Activated CD8-positive, alpha-beta T cell treated with anti-CD3 and anti-CD28 coated beads, Interleukin-2, amount 10 ng/mL, durations not matched to agents 7 days and 5 days (primary cell): Measurements from ENCODE around the gene RASAL2. TPM values are rescaled to one million over a fixed set of nuclear protein-coding genes. Genes with fewer than 3 reads are reported as not detected.

Experiments
- ATAC-seq: fragments of 150-1000 bp; cut with Tn5 transposase; one replicate; pipeline ENCODE4 v1.10.0; 2021; ENCODE audit warnings: moderate library complexity
- CTCF ChIA-PET: fragments of 350-600 bp; sonication (Branson Sonifier 250); formaldehyde crosslinking; loops from one replicate; lab custom pipeline; 2021; ENCODE audit warnings: antibody characterized with exemption; lab: Charles Lee
- POLR2A ChIA-PET: fragments of 350-600 bp; sonication (Branson Sonifier 250); formaldehyde crosslinking; loops from one replicate; lab custom pipeline; 2021; ENCODE audit warnings: antibody characterized with exemption; lab: Charles Lee
- DNase-seq: peaks from one replicate; pipeline ENCODE4 v3.0.0-alpha.2; 2020
- H3K27ac Mint-ChIP-seq: one replicate; pipeline ENCODE4 v1.8.0; 2021; ENCODE audit warnings: mild to moderate bottlenecking, mixed read lengths
- H3K27me3 Mint-ChIP-seq: one replicate; pipeline ENCODE4 v1.8.0; 2021; ENCODE audit warnings: low read depth, mixed read lengths
- H3K36me3 Mint-ChIP-seq: one replicate; pipeline ENCODE4 v1.8.0; 2021; ENCODE audit warnings: low read depth, mixed read lengths
- H3K4me1 Mint-ChIP-seq: one replicate; pipeline ENCODE4 v1.8.0; 2021; ENCODE audit warnings: low read depth, mixed read lengths
- H3K4me3 Mint-ChIP-seq: one replicate; pipeline ENCODE4 v1.8.0; 2021; ENCODE audit warnings: mild to moderate bottlenecking, mixed read lengths
- H3K9me3 Mint-ChIP-seq: one replicate; pipeline ENCODE4 v1.8.0; 2022; ENCODE audit warnings: mixed read lengths; ENCODE audit not compliant: insufficient read depth
- total RNA-seq, 2 experiments: library from RNA; stranded (reverse); gene quantifications; one replicate each; pipeline ENCODE4 v1.2.3, GENCODE V29; 2021

The RASAL2 gene
- total RNA-seq, 2 experiments from 2014 or later: not detected

- POLR2A ChIA-PET: no interaction called here
- H3K36me3 Mint-ChIP-seq: no peaks in the 10 kb centered on the region
- ATAC-seq: no peak
Observed at GRCh38 chr1:178487070-178487615, 393.2 kb downstream of the RASAL2 start.

DNA sequence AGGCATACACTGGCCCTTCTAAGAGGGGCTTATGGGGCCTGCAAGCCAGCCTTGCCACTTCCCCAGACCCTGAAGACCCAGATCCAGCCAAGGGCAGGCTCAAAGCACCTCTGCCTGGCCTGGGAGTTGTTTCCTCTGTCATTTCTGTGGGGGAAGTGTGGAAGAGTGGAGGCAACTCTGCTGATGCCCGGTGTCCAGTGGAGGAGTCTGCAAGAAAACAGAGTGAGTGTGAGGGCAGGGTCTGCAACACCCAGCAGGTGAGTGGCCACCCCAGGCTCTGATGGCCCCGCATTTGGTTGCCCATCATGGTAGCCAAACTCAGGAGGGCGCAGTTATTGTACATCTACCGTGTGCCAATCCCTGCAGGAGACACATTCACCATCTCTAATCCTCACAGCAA is 394.5 kb downstream of the RASAL2 start:
- ATAC-seq: no peak
- no peaks in the 10 kb centered on the region for H3K36me3 Mint-ChIP-seq

More at GRCh38 chr1:178487070-178487615, 393.2 kb downstream of the RASAL2 start:
- H3K4me1 Mint-ChIP-seq: no peaks in the 10 kb centered on the region
- H3K9me3 Mint-ChIP-seq: no peaks in the 10 kb centered on the region
- no peak overlapping the region for H3K4me3 Mint-ChIP-seq
- CTCF ChIA-PET: interaction anchor here (1.4 kb wide), 1 partner anchor 15 kb away, joined by 3 read pairs; no protein-coding TSS in a partner anchor
- no peak overlapping the region for H3K27ac Mint-ChIP-seq
- no peaks in the 10 kb centered on the region for H3K27me3 Mint-ChIP-seq
- DNase-seq: no peak

DNA sequence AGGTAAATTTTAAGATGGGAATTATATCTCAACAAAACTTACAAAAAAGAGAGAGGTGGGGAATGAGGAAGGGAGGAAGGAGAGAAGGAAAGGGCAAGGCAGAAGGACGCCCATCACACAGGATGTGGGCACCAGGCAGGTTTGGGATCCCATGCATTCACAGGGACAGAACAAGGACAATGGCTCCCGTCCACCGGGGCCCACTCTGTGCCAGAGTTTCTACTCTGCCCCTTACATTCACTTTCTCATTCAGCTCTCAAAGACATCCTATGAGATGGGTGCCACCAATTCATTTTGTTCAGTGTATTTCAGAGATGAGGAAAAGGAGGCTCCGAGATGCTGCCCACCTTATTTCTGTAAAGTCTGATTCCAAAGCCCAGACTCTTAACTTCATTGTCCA is 395.5 kb downstream of the RASAL2 start:
- ChIA-PET CTCF (no interaction called here), POLR2A (no interaction called here)
- no peak for DNase-seq
- no peak for ATAC-seq
- H3K36me3 Mint-ChIP-seq: no peaks in the 10 kb centered on the region
- H3K27ac Mint-ChIP-seq: no peak overlapping the region
- H3K4me3 Mint-ChIP-seq: no peak overlapping the region
- no peaks in the 10 kb centered on the region for H3K9me3 Mint-ChIP-seq
- no peaks in the 10 kb centered on the region for H3K4me1 Mint-ChIP-seq
- H3K27me3 Mint-ChIP-seq: no peaks in the 10 kb centered on the region

More for the DNA sequence above, 394.5 kb downstream of the RASAL2 start:
- Mint-ChIP-seq H3K27ac (no peak overlapping the region), H3K27me3 (no peaks in the 10 kb centered on the region), H3K4me3 (no peak overlapping the region), H3K4me1 (no peaks in the 10 kb centered on the region), H3K9me3 (no peaks in the 10 kb centered on the region)
- DNase-seq: no peak
- CTCF ChIA-PET: no interaction called here
- POLR2A ChIA-PET: no interaction called here

- Mint-ChIP-seq H3K4me1 (no peaks in the 10 kb centered on the region), H3K27ac (no peak overlapping the region), H3K36me3 (no peaks in the 10 kb centered on the region), H3K4me3 (no peak overlapping the region), H3K9me3 (no peaks in the 10 kb centered on the region), H3K27me3 (no peaks in the 10 kb centered on the region)
- no peak for ATAC-seq
- CTCF ChIA-PET: no interaction called here
- DNase-seq: no peak
- POLR2A ChIA-PET: no interaction called here
Observed at GRCh38 chr1:178490136-178490535, 396.2 kb downstream of the RASAL2 start.

DNA sequence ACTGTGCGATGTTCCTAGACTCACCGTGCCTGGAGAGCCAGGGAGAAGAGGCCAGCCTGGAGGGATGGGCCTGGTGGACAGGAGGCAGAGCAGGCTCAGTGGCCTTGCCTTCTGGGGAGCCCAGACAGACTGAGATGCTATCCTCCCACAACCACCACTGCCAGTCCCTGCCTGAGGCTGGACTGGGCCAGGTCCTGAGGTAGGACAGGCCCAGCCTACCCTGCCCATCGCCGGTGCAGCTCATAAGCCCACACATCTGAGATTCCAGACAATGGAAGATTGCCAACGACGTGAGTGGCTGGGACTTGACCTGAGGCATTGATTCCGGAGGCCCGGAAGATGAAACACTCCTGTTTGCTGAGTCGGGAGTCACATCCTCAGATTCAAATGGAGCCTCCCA is 397.1 kb downstream of the RASAL2 start:
- no peak overlapping the region for H3K4me3 Mint-ChIP-seq
- no peak for ATAC-seq
- no peaks in the 10 kb centered on the region for H3K4me1 Mint-ChIP-seq
- H3K36me3 Mint-ChIP-seq: no peaks in the 10 kb centered on the region
- POLR2A ChIA-PET: no interaction called here
- H3K9me3 Mint-ChIP-seq: no peaks in the 10 kb centered on the region
- H3K27me3 Mint-ChIP-seq: no peaks in the 10 kb centered on the region
- DNase-seq: no peak
- CTCF ChIA-PET: no interaction called here
- no peak overlapping the region for H3K27ac Mint-ChIP-seq

GRCh38 chr1:178491721-178492120 is 397.8 kb downstream of the RASAL2 start:
- CTCF ChIA-PET: interaction anchor here (1.1 kb wide), 1 partner anchor 41 kb away, joined by 3 read pairs; no protein-coding TSS in a partner anchor
- POLR2A ChIA-PET: no interaction called here

GRCh38 chr1:178492341-178492740 is 398.4 kb downstream of the RASAL2 start:
- CTCF ChIA-PET: interaction anchor here (1.1 kb wide), 1 partner anchor 40 kb away, joined by 3 read pairs; no protein-coding TSS in a partner anchor

More at GRCh38 chr1:178491721-178492120, 397.8 kb downstream of the RASAL2 start:
- no peaks in the 10 kb centered on the region for H3K9me3 Mint-ChIP-seq
- no peak for DNase-seq
- no peak overlapping the region for H3K27ac Mint-ChIP-seq
- no peak for ATAC-seq
- no peaks in the 10 kb centered on the region for H3K27me3 Mint-ChIP-seq
- no peak overlapping the region for H3K4me3 Mint-ChIP-seq
- no peaks in the 10 kb centered on the region for H3K4me1 Mint-ChIP-seq
- no peaks in the 10 kb centered on the region for H3K36me3 Mint-ChIP-seq

DNA sequence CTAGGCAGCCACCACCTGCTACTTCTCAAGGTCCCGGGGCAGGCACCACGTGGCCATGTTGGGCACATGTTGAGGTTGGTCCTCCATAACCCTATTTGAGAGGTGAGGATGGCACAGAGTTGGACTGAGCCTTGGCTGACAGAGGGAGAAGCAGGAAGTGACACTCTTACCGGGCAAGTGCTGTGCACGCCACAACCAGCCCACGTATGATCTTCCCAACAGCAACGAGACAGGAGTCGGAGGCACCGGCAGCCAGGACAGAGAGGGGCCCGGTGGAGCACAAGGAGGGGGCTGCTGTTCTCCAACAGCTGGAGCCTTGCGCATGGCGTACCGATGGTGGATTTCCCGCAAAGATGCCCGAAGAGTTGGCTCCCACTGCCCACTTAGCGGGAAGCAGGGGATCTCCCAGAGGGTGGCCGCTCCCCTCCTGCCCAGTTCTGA is 399.4 kb downstream of the RASAL2 start:
- Mint-ChIP-seq H3K9me3 (no peaks in the 10 kb centered on the region), H3K4me3 (no peak overlapping the region), H3K36me3 (no peaks in the 10 kb centered on the region), H3K4me1 (no peaks in the 10 kb centered on the region), H3K27ac (no peak overlapping the region), H3K27me3 (no peaks in the 10 kb centered on the region)
- POLR2A ChIA-PET: no interaction called here
- DNase-seq (no peak), ATAC-seq (no peak)
- CTCF ChIA-PET: no interaction called here

More at GRCh38 chr1:178492341-178492740, 398.4 kb downstream of the RASAL2 start:
- H3K27me3 Mint-ChIP-seq: no peaks in the 10 kb centered on the region
- no peaks in the 10 kb centered on the region for H3K4me1 Mint-ChIP-seq
- POLR2A ChIA-PET: no interaction called here
- DNase-seq (no peak), ATAC-seq (no peak)
- no peaks in the 10 kb centered on the region for H3K36me3 Mint-ChIP-seq
- H3K4me3 Mint-ChIP-seq: no peak overlapping the region
- H3K27ac Mint-ChIP-seq: no peak overlapping the region
- no peaks in the 10 kb centered on the region for H3K9me3 Mint-ChIP-seq

GRCh38 chr1:178494569-178494971 is 400.7 kb downstream of the RASAL2 start:
- no peaks in the 10 kb centered on the region for H3K9me3 Mint-ChIP-seq
- H3K4me1 Mint-ChIP-seq: no peaks in the 10 kb centered on the region
- ChIA-PET POLR2A (no interaction called here), CTCF (no interaction called here)
- no peak overlapping the region for H3K27ac Mint-ChIP-seq
- no peaks in the 10 kb centered on the region for H3K27me3 Mint-ChIP-seq
- no peak overlapping the region for H3K4me3 Mint-ChIP-seq
- no peaks in the 10 kb centered on the region for H3K36me3 Mint-ChIP-seq
- no peak for DNase-seq
- no peak for ATAC-seq

- Mint-ChIP-seq H3K36me3 (no peaks in the 10 kb centered on the region), H3K9me3 (no peaks in the 10 kb centered on the region), H3K27ac (no peak overlapping the region), H3K27me3 (no peaks in the 10 kb centered on the region), H3K4me1 (no peaks in the 10 kb centered on the region), H3K4me3 (no peak overlapping the region)
- no peak for DNase-seq
- ATAC-seq: no peak
- ChIA-PET POLR2A (no interaction called here), CTCF (no interaction called here)
Observed at GRCh38 chr1:178495158-178495557, 401.3 kb downstream of the RASAL2 start.

DNA sequence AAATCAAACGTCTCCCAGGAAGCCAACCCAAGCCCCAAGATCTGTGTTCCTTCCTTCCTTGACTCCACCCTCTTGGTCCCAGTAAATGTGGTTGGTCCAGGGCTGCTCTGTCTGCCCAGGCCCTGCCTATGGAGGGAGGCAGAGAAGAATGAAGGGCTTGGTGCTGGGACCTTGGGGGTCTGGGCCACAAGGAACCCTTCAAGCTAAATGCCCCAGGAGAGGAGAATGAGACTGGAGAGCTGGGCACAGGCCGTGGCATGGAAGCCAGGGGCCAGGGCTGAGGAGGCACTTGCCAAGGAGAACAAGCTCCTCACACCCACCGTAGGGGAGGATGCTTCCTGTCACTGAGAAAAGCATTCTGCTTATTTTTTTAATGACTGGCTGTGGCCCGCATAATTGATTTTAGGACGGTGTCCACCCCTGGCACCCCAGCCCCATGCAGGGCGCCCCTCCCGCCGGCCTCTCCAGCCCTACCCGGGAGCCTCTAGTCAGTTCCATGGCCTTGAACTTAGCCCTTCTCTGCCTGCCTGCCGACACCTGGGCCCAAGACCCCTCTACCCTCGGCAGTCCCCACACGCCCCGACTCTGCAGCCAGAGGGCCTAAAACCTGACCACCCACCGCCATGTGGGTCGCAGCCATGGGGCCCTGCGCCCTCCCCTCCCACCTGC is 402.0 kb downstream of the RASAL2 start:
- DNase-seq: no peak
- no peak overlapping the region for H3K4me3 Mint-ChIP-seq
- CTCF ChIA-PET: no interaction called here
- no peaks in the 10 kb centered on the region for H3K4me1 Mint-ChIP-seq
- H3K9me3 Mint-ChIP-seq: no peaks in the 10 kb centered on the region
- ATAC-seq: no peak
- H3K36me3 Mint-ChIP-seq: no peaks in the 10 kb centered on the region
- H3K27me3 Mint-ChIP-seq: no peaks in the 10 kb centered on the region
- no peak overlapping the region for H3K27ac Mint-ChIP-seq
- POLR2A ChIA-PET: no interaction called here

DNA sequence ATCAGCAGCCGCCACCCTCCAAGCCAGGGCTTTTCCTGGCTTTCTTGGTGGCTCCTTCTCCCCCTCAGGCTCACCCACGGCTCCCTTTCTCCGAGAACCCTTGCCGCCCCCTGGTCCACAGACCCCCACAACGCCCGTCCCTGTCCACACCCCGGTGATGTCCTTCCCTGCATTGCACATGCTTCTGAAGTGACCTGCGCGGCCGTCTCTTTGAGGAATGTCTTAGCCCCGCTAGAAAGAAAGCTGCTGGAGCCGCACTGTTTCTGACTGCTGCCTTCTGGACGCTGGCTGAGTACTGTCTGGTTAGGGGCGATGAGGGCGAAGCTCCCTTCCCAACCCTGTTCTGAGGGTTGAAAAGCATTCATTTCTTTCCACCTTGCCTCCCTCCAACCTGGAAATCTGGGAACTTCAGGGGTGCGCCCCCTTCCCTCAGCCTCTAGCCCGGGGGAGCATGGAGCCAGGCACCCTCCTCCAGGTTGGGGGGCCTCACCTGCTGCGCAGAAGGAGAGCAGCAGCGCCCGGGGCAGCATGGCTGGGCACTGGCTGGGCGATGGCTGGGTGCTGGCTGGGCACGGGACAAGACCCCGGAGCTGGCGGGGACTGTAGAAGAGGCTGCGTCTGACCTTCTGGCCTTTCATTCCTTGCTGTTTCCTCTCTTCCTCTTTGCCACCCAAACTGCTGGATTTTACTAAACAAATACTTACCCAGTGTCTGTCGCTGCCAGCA is 402.7 kb downstream of the RASAL2 start, which contains the start of gene CLEC20A:
CLEC20A (minus strand) TSS at position 555 of the 726 bp plus-strand sequence; CDS start at position 530, 25 bp downstream.
- no peaks in the 10 kb centered on the region for H3K4me1 Mint-ChIP-seq
- H3K27ac Mint-ChIP-seq: no peak within 1 kb of the TSS
- ATAC-seq (no peak), DNase-seq (no peak)
- ChIA-PET CTCF (no interaction called here), POLR2A (no interaction called here)
- no peaks in the 10 kb centered on the region for H3K36me3 Mint-ChIP-seq
- no peak within 1 kb of the TSS for H3K4me3 Mint-ChIP-seq
- H3K9me3 Mint-ChIP-seq: no peaks in the 10 kb centered on the region
- no peaks in the 10 kb centered on the region for H3K27me3 Mint-ChIP-seq
